ENCODE results near the gene ZNF701.
A peak's percentile ranks its signal among the peaks of the same experiment; 100 is the strongest.
"Not testable (repeated sequence)": the region's sequence is repeated elsewhere in the genome, so short reads cannot be mapped to it uniquely, and the experiment has no call there.

ZNF701 gene

DNA sequence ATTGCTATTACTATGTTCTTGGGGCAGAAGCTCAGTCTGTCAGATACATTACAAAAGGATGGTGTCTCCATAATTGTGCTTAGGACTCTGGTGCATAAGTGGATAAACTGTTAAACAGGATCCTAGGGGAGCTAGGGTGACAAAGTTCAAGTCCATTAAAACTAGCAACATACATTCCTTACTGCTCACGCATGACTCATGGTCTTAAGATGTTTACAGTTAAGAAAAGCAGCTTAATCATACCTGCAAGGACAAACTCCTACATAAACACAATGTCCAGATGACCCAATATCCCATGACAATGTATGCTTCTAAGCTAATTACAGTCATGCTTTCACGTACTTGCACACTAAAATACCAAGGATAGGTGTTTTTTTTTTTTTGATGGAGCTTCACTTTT is 3.5 kb upstream of the ZNF701 start:
- DNase-seq: no peak

DNA sequence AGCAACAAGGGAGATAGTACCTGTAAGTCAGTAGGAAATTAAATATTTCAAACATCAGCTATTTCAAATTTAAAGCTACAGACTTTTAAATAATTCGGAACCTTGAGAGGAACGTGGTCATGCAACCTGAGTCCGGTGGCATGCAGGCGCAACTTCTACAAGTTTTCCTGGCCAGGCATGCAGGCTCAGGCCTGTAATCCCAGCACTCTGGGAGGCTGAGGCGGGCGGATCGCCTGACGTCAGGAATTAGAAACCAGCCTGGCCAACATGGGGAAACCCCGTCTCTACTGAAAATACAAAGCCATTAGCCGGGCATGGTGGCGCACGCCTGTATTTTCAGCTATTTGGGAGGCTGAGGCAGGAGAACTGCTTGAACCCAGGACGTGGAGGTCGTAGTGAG is 2.2 kb upstream of the ZNF701 start:
- DNase-seq: no peak

DNA sequence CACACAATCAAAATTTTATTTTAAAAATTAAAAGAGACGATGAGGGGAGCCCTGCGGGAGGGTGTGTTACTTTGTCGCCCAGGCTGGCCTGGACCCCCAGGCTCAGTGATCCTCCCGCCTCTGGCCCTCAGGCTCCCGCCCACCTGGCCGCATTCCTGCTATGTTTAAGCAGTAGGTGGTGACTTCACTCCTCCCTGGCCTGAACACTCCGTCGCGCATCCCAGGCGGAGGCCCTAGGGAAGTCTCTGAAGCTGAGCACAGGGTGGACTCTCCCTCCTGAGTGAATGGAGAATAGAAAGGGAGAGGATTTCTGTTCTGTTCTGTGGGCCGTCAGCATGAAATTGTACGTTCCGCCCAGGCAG is 468 bp upstream of the ZNF701 start:
- DNase-seq: not testable (repeated sequence)

DNA sequence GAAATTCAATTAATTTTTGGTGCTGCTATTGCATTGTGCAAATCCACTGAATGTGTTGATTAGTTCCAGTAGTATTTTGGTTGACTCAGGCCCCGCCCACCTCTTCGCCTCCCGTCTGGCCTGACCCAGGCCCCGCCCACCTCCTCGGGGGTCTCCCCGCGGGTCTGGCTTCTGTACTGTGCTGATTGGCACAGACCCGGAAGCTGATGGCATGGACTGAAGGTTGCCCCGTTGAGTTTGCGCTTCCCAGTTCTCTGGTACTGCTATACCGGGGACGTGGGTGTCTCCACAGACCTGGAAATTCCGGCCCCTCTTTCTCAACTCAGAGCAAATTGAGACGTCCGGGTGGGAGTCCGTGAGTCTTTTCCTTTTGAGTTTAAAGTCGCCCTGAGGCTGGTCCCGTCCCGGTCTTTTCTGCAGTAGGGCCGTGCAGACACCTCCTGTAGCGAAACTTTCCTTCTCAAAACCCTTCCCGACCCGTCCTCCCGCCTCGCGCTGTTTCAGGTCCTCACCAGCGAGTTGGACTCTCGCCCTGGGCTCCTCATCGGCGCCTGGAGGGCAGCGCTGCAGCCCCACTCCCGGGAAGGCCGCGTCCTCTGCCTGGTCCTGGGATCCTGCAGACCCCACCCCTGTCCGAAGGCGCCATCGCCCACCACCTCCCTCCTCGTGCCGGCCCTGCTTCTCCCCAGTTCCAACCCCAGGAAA is 14.8 kb downstream of the ZNF701 start:
- no peak for DNase-seq

DNA sequence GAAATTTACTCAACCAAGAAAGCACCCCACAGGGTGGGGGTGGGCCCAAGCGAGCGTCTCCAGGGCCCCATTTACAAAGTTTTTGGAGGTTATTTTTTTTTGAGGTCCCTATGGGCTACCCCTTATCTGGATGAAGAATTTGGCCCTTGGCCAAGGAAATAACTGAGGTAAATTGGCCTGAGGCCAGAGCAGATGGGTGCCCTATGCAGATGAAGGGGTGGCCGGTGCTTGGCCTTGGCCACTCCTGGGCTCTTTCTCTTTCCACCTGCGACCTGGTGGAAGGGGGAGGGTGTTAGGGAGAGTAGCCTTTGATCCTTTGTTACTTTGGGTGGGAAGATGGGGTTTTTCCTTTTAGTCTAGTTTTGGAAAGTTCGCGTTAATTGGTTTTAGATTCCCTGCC is 15.5 kb downstream of the ZNF701 start:
- DNase-seq: no peak

DNA sequence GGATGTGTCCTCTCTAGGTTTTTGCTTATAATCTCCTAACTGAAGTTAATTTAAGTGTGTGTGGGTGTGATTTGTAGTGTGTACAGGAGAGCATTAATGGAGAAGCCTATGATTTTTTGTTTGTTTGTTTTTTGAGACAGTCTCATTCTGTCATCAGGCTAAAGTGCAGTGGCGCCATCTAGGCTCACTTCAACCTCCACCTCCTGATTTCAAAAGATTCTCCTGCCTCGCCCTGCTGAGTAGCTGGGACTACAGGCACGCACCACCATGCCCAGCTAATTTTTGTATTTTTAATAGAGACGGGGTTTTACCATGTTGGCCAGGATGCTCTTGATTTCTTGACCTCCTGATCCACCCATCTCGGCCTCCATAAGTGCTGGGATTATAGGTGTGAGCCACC is 20.6 kb downstream of the ZNF701 start:
- no peak for DNase-seq

DNA sequence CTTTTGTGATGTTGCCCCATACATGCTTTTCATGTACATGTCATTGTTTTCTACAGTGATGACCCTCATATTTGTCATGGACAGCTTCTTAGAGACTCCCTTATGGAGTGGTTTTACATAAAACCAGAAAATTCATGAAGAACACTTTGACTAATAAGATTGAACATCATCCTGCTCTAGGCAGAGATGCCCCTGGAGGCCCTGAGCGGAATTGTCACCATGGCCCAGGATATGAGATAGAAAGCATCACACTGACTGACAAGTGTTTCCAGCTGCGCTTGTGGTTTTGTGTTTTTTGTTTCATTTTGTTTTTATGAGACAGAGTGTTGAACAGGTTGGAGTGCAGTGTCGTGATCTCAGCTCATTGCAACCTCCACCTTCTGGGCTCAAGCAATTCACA is 22.2 kb downstream of the ZNF701 start:
- DNase-seq: no peak

DNA sequence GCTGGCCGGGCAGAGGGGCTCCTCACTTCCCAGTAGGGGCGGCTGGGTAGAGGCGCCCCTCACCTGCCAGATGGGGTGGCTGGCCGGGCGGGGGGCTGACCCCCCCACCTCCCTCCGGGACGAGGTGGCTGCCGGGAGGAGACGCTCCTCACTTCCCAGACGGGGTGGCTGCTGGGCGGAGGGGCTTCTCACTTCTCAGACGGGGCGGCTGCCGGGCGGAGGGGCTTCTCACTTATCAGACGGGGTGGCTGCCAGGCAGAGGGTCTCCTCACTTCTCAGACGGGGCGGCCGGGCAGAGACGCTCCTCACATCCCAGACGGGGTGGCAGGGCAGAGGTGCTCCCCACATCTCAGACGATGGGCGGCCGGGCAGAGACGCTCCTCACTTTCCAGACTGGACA is 23.4 kb downstream of the ZNF701 start:
- not testable (repeated sequence) for DNase-seq

DNA sequence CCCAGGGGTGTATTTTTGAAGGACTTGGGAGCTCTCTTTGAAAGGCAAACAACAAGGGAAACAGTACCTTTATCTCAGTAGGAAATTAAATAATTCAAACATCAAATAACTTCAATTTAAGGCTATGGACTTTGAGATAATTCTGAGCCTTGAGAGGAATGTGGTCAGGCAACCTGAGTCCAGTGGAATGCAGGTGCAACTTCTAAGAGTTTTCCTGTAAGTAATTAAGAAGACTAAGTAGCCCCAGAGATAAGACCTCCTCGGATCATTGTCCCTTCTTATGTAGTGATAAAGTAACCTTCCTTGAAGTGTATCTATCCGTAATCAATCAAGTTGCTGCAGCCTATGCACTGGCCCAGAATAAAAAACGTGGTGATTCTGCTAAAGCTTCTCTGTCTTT is 29.2 kb downstream of the ZNF701 start:
- no peak for DNase-seq

DNA sequence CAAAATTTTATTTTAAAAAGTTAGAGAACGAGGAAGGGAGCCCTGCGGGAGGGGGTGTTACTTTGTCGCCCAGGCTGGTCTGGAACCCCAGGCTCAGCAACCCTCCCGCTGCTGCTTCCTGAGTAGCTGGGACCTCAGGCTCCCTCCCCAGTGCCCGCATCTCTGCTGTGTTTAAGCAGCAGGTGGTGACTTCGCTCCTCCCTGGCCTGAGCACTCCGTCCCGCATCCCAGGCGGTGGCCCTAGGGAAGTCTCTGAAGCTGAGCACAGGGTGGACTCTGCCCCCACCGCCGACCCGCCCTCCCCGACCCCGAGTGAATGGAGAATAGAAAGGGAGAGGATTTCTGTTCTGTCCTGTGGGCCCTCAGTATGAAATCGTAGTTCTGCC is 30.5 kb downstream of the ZNF701 start:
- peak; percentile 29 for DNase-seq

DNA sequence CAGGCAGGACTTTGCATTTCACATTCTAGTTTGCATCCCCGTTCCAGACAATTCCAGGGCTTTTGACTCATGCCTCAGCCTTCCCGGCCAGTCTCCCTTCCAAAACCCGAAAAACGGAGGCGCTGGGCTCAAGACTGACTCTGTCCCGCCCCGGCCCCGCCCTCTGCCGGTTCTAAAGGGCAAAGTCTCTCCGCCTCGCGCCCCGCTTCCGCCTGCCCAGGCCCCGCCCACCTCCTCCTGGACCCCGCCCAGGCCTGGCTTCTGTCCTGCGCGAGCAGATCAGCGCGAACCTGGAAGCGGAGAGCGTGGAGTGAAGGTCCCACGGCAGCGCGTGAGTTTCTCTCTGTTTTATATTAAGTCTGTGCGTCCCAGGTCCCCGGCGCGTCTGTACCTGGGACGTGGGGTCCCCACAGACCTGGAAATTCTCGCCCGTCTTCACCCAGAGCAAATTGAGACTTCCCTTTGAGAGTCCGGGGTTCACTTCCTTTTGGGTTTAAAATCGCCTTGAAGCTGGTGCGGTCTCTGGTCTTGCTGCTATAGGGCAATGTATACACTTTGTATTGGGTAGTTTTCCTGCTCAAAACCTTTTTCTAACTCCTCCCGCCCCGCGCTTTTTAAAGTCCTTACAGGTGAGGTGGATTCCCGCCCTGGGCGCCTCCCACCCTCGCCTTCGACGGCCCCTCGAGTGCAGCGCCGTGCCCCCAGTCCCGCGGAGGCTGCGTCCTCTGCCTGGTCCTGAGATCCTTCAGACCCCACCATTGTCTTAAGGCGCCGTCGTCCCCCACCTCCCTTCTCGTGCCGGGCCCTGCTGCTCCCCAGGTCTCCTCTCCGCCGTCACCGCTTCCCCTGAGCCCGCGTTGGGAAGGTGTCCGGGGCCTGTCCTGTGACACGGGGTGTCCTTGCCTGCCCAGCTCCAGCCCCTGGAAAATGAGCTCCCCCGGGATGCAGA is 31.2 kb downstream of the ZNF701 start:
- peak; percentile 96 for DNase-seq

DNA sequence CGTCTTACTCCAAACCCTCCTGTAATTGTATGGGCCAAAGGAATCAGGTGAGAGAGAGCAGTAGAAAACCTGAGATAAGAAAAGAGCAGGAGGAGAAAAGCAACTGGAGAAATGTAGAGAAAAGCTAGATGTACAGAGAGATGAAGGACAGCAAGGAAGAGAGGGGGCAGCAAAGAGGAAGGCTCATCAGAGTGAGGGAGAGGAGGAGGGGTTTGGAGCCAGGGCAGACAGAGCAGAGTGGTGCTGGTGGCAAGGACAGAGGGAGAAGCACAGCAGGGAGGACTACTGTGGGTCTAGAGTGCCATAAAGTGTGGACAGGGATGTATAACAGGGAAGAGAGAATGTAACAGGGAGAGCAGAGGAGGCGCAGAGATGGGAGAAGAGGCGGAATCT is 31.9 kb downstream of the ZNF701 start:
- not testable (repeated sequence) for DNase-seq

DNA sequence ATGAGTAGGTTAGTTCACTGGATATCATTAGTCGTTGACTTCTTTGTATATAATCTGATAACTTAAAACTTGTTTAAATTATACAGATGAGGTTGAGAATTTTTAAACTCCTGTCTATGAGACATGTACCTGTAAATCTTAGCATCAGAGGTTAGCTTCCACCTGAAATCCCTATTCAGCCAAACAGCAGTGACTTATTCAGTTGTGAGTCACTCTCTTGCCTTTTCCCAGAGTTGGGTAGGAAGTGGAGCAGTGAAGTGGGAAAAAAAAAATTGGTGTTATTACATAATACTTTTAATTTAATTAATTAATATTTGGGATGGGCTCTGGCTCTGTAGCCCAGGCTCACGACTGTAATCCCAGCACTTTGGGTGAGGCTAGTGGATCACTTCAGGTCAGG is 32.9 kb downstream of the ZNF701 start:
- no peak for DNase-seq

DNA sequence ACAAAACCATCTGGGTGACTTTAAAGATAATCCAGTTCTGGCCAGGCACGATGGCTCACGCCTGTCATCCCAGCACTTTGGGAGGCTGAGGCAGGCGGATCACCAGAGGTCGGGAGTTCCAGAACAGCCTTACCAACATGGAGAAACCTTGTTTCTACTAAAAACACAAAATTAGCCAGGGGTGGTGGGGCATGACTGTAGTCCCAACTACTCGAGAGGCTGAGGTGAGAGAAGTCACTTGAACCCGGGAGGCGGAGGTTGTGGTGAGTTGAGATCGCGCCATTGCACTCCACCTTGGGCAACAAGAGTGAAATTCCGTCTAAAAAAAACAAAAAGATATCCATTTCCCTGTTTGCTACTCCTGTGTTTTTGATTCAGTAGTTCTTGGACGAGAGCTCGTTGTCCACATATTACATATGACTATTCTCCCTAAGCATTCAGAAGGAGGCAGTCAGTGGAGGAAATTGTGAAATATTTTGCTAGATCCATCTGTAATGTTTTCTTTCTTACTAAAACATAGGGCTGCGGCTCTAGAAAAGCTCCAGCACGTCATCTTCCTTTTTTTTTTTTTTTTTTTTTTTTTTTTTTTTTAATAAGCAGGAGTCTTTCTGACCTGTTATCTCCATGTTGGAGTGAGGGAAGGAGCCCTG is 33.6 kb downstream of the ZNF701 start:
- no peak for DNase-seq

DNA sequence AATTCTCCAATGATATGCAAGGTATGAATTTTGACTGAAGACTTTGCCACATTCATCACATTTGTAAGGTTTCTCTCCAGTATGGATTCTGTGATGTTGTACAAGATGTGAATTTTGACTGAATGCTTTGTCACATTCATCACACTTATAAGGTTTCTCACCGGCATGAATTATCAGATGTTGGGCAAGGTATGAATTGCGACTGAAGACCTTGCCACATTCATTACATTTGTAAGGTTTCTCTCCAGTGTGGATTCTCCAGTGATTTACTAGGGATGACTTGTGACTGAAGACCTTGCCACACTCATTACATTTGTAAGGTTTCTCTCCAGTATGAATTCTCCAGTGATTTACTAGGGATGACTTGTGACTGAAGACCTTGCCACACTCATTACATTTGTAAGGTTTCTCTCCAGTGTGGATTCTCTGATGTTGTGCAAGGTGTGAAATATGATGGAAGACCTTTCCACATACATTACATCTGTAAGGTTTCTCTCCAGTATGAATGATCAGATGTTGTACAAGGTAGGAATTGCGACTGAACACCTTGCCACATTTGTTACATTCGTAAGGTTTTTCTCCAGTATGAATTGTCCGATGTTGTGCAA is 43.3 kb downstream of the ZNF701 start:
- DNase-seq: no peak

DNA sequence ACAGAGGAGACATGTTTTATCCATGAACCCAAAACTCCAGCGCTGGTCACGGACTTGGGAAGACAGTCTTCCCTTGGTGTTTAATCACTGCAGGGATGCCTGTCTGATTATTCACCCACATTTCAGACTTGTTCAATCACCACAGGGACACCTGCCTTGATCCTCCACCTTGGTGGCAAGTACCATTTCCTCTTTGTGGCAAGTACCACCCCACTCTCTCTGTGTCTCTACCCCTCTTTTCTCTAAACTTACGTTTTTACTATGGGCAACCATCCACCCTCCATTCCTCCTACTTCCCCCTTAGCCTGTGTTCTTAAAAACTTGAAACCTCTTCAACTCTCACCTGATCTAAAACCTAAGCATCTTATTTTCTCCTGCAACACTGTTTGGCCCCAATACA is 51.3 kb downstream of the ZNF701 start:
- DNase-seq: no peak

DNA sequence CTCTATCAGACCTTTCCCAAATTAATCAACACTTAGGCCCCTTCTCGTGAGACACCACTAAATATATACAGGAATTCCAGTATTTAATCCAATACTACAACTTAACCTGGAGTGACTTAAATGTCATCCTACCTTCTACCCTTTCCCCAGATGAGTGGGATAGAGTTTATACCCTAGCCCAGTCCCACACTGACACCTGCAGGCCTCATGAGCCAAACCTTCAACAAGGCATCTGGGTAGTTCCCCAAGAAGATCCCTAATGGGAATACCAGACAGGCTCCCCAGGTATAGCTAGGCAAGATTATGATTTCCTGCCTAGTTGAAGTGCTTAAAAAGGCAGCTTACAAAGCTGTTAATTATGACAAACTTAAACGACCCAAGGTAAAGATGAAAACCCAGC is 52.2 kb downstream of the ZNF701 start:
- DNase-seq: no peak

DNA sequence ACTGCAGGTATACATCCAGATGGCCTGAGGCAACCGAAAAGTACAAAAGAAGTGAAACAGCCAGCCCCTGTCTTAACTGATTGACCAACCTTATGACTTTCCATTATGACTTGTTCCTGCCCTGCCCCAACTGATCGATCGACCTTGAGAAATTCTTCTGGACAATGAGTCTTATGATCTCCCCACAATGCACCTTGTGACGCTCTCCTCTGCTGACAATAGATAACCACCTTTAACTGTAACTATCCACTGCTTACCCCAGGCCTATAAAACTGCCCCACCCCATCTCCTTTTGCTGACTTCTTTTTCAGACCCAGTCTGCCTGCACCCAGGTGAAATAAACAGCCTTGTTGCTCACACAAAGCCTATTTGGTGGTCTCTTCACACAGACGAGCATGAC is 56.8 kb downstream of the ZNF701 start:
- DNase-seq: no peak

DNA sequence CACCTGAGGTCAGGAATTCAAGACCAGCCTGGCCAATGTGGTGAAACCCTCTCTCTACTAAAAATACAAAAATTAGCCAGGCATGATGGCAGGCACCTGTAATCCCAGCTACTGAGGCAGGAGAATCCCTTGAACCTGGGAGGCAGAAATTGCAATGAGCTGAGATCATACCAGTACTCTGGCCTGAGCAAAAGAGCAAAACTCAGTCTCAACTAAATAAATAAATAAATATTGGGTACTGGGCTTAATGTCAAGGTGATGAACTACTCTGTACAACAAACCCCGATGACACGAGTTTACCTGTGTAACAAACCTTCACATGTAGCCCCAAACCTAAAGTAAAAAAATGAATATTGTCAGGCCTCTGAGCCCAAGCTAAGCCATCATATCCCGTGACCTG is 57.4 kb downstream of the ZNF701 start:
- not testable (repeated sequence) for DNase-seq

DNA sequence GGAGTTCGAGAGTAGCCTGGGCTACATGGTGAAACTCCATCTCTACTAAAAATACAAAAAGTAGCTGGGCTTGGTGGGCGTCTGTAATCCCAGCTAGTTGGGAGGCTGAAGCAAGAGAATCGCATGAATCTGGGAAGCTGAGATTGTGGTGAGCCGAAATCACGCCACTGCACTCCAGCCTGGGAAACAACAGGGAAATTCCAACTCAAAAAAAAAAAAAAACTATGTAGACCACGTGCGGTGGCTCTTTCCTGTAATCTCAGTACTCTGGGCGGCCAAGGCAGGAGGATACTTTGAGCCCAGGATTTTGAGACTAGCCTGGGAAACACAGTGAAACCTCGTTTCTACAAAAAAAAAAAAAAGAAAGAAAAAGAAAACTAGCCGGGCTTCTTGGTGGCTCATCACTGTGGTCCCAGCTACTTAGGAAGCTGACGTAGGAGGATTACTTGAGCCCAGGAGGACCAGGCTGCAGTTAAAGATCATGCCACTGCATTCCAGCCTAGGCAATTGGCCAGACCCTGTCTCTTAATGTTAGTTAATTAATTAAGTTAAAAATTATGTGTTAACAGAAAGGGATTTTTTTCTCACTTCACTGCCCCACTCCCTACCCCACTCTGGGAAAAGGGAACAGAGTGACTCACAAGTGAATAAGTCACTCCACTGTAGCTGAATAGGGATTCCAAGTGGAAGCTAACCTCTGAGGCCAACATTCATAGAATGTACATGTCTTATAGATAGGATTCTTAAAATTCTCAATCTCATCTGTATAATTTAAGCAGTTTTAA is 65.9 kb downstream of the ZNF701 start:
- no peak for DNase-seq
